A673 (cell line): ENCODE measurements around the gene PSD. TPM values are rescaled to one million over a fixed set of nuclear protein-coding genes. Genes with fewer than 3 reads are reported as not detected.
A peak's percentile ranks its signal among the peaks of the same experiment; 100 is the strongest.

Experiments used
- BruUV-seq: library from RNA; stranded (reverse); fragments of 400-500 nt; replicated peaks from 2 replicates; lab custom pipeline; 2021; lab: Mats Ljungman, UMichigan
- CTCF ChIA-PET: fragments of 300-600 bp; sonication (Branson Sonifier 250); formaldehyde crosslinking; loops from one replicate; lab custom pipeline; 2022; ENCODE audit warnings: antibody characterized with exemption; lab: Charles Lee
- POLR2A ChIA-PET: fragments of 300-600 bp; sonication (Branson Sonifier 250); formaldehyde crosslinking; loops from one replicate; lab custom pipeline; 2022; ENCODE audit warnings: antibody characterized with exemption; ENCODE audit not compliant: low non-redundant PET; lab: Charles Lee
- DNase-seq: peaks from one replicate; pipeline ENCODE4 v3.0.0-alpha.2; 2015; ENCODE audit warnings: low spot score
- H3K27ac ChIP-seq: fragments of 200-600 bp; sonication (generic); 2 replicates; pipeline ENCODE4 v1.5.1; 2016; ENCODE audit warnings: mixed run types, low read depth, mild to moderate bottlenecking, mixed read lengths, antibody characterized with exemption, low read length; ENCODE audit not compliant: poor library complexity, severe bottlenecking
- H3K27me3 ChIP-seq: fragments of 200-600 bp; sonication (generic); replicated peaks from 2 replicates; pipeline ENCODE4 v1.6.1; 2017; ENCODE audit warnings: mixed run types, low read depth, mild to moderate bottlenecking, mixed read lengths, antibody characterized with exemption, low read length; ENCODE audit not compliant: insufficient read depth, poor library complexity
- H3K36me3 ChIP-seq: fragments of 200-600 bp; sonication (generic); 2 replicates; pipeline ENCODE4 v1.6.1; 2016; ENCODE audit warnings: mixed run types, mild to moderate bottlenecking, mixed read lengths, antibody characterized with exemption, low read length; ENCODE audit not compliant: insufficient read depth, poor library complexity, severe bottlenecking
- H3K4me1 ChIP-seq: fragments of 200-600 bp; sonication (generic); 2 replicates; pipeline ENCODE4 v1.6.1; 2017; ENCODE audit warnings: mixed run types, mild to moderate bottlenecking, mixed read lengths, antibody characterized with exemption, low read length; ENCODE audit not compliant: insufficient read depth, poor library complexity, severe bottlenecking
- H3K4me3 ChIP-seq: fragments of 200-600 bp; sonication (generic); 2 replicates; pipeline ENCODE4 v1.5.1; 2016; ENCODE audit warnings: low read depth, mixed run types, mild to moderate bottlenecking, mixed read lengths, low read length; ENCODE audit not compliant: poor library complexity, severe bottlenecking
- H3K9me3 ChIP-seq: fragments of 200-600 bp; sonication (generic); 2 replicates; pipeline ENCODE4 v1.6.1; 2016; ENCODE audit warnings: mixed run types, low read depth, mild to moderate bottlenecking, mixed read lengths, antibody characterized with exemption, low read length; ENCODE audit not compliant: poor library complexity, severe bottlenecking
- CTCF ChIP-seq: fragments of 300-800, 200-600 bp; sonication (generic); conservative IDR thresholded peaks from 2 replicates; pipeline ENCODE4 v1.5.1; 2017; ENCODE audit warnings: low read depth, mild to moderate bottlenecking, antibody characterized with exemption, low read length, moderate library complexity, mixed read lengths
- EZH2 ChIP-seq: fragments of 200-600 bp; sonication (generic); IDR thresholded peaks from 2 replicates; pipeline ENCODE4 v1.6.1; 2017; ENCODE audit warnings: borderline replicate concordance, low read depth, mild to moderate bottlenecking, mixed read lengths, antibody characterized with exemption, low read length; ENCODE audit not compliant: poor library complexity, severe bottlenecking
- intact Hi-C: fragments of 100-400 bp; cut with micrococcal nuclease; formaldehyde crosslinking; loops from one replicate; pipeline ENCODE4 v1.10.0; 2022; ENCODE audit not compliant: unreplicated experiment
- total RNA-seq: library from RNA; stranded (reverse); gene quantifications from 2 replicates; pipeline ENCODE4 v1.2.3, GENCODE V29; 2021

PSD gene
- total RNA-seq, 1 experiment from 2014 or later: 5.8 TPM

- H3K27me3 ChIP-seq: no peaks in the 10 kb centered on the region
- peak; percentile 58 for DNase-seq
- CTCF ChIA-PET: interaction anchor here (1.0 kb wide), 1 partner anchor 152 kb away, joined by 3 read pairs; no protein-coding TSS in a partner anchor
- H3K4me3 ChIP-seq: peak overlapping the region; percentile 97
- BruUV-seq: no TSS peak
- H3K9me3 ChIP-seq: no peaks in the 10 kb centered on the region
- no peaks in the 10 kb centered on the region for H3K36me3 ChIP-seq
- POLR2A ChIA-PET: no interaction called here
- no peak for TF ChIP-seq CTCF
- no peak for TF ChIP-seq EZH2
- peak overlapping the region; percentile 86 for H3K27ac ChIP-seq
- H3K4me1 ChIP-seq: peaks cover 13% of the 10 kb centered on the region
- intact Hi-C loops: no loop called here
These were observed 13.0 kb upstream of the PSD start for GRCh38 chr10:102431452-102432124.

- intact Hi-C loops: no loop called here
- H3K4me3 ChIP-seq: no peak overlapping the region
- no peak for TF ChIP-seq CTCF
- TF ChIP-seq EZH2: no peak
- BruUV-seq: no TSS peak
- no peaks in the 10 kb centered on the region for H3K27me3 ChIP-seq
- ChIA-PET CTCF (no interaction called here), POLR2A (no interaction called here)
- DNase-seq: no peak
- H3K9me3 ChIP-seq: no peaks in the 10 kb centered on the region
- H3K36me3 ChIP-seq: peaks cover 2% of the 10 kb centered on the region
- H3K4me1 ChIP-seq: peaks cover 7% of the 10 kb centered on the region
- H3K27ac ChIP-seq: no peak overlapping the region
These were observed 10.9 kb upstream of the PSD start for GRCh38 chr10:102429468-102429867.

GRCh38 chr10:102426803-102427287 is 8.3 kb upstream of the PSD start:
- BruUV-seq: no TSS peak
- ChIA-PET CTCF (no interaction called here), POLR2A (no interaction called here)
- no peak for TF ChIP-seq CTCF
- Histone ChIP-seq H3K4me3 (no peak overlapping the region), H3K4me1 (peaks cover 17% of the 10 kb centered on the region), H3K27ac (no peak overlapping the region), H3K9me3 (no peaks in the 10 kb centered on the region), H3K27me3 (no peaks in the 10 kb centered on the region), H3K36me3 (peaks cover 8% of the 10 kb centered on the region)
- DNase-seq: no peak
- intact Hi-C loops: no loop called here
